ENCODE results near the gene BLOC1S4. TPM values are rescaled to one million over a fixed set of nuclear protein-coding genes. Genes with fewer than 3 reads are reported as not detected.

Gene BLOC1S4, protein sequence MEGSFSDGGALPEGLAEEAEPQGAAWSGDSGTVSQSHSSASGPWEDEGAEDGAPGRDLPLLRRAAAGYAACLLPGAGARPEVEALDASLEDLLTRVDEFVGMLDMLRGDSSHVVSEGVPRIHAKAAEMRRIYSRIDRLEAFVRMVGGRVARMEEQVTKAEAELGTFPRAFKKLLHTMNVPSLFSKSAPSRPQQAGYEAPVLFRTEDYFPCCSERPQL
- total RNA-seq (2014; rRNA removed; shearing (Covaris generic)), result 33.7 and 35.2 TPM in 2 replicates
- polyA plus RNA-seq (2016; fragmentation: Nextera tagmentation; extraction: Ambion mirVana), result 23.9 and 26.5 TPM in 2 replicates
- long read RNA-seq, transcript BLOC1S4-201 (1 exons, 1,617 nt), result major isoform, 58 of 58 reads
- long read RNA-seq, partial matches to known transcripts, result 0 of 58 reads
- long read RNA-seq, other reads (novel, unspliced or antisense), result 0 of 58 reads

DNA sequence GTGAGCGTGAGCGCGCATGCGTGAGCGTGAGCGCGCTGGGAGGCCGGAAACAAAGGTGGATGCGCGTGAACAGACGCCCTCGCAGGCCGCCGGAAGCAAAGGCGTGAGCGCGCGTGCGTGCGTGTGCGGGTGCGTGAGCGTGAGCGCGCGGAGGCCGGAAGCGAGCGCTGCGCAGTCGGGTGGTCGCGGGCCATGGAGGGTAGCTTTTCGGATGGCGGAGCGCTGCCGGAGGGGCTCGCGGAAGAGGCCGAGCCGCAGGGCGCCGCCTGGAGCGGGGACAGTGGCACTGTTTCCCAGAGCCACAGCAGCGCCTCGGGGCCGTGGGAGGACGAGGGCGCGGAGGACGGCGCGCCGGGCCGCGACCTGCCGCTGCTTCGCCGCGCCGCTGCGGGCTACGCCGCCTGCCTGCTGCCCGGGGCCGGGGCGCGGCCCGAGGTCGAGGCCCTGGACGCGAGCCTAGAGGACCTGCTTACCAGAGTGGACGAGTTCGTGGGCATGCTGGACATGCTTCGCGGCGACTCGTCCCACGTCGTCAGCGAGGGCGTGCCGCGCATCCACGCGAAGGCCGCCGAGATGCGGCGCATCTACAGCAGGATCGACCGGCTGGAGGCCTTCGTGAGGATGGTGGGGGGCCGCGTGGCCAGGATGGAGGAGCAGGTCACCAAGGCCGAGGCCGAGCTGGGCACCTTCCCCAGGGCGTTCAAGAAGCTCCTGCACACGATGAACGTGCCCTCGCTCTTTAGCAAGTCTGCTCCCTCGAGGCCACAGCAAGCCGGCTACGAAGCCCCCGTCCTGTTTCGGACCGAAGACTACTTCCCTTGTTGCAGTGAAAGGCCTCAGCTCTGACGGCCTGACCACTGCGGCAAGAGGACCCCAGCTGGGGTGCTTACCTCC lies at the start of gene BLOC1S4:
TSS of gene BLOC1S4 (plus strand) at position 157 of the 894 bp plus-strand sequence. CDS start at position 193, 36 bp downstream.
- peaks cover 3% of the 10 kb centered on the region; the same call in 1 of the 3 replicates for H3K9me3 Mint-ChIP-seq

More for the DNA sequence above, at the start of gene BLOC1S4:
- Histone ChIP-seq H3K9me2 (ENCODE audit: insufficient read depth) (no peaks in the 10 kb centered on the region), H3K4me1 (ENCODE audit: insufficient read depth) (peaks cover 12% of the 10 kb centered on the region; the same call in 1 of the 2 replicates), H3K36me3 (ENCODE audit: insufficient read depth) (no peaks in the 10 kb centered on the region), H3K79me2 (replicated peaks; ENCODE audit: insufficient read depth) (peaks cover 23% of the 10 kb centered on the region), H3K27ac (ENCODE audit: low read depth) (no peak within 1 kb of the TSS), H3K4me2 (peak within 1 kb of the TSS; percentile 99), H2AFZ (peak within 1 kb of the TSS; percentile 78), H3K27me3 (ENCODE audit: insufficient read depth) (no peaks in the 10 kb centered on the region; the same call in 1 of the 2 replicates), H4K20me1 (replicated peaks; ENCODE audit: insufficient read depth) (no peaks in the 10 kb centered on the region; the same call in 1 of the 2 replicates), H3K4me3 (peak within 1 kb of the TSS; percentile 75), H3F3A (replicated peaks; ENCODE audit: low read depth) (no peaks in the 10 kb centered on the region)
- DNase-seq (ENCODE audit: low spot score), result peak; percentile 96
- Mint-ChIP-seq H3K27me3 (ENCODE audit: insufficient read depth, low read depth, poor library complexity) (peaks cover 7% of the 10 kb centered on the region), H3K4me3 (peak within 1 kb of the TSS; percentile 81), H3K27ac (peak within 1 kb of the TSS; percentile 63; the same call in 1 of the 2 replicates), H3K4me1 (peaks cover 7% of the 10 kb centered on the region; the same call in 2 of the 3 replicates), H3K36me3 (ENCODE audit: low read depth) (peaks cover 3% of the 10 kb centered on the region; the same call in 2 of the 3 replicates)
- TF ChIP-seq POLR2AphosphoS5 (IDR thresholded peaks at IDR 0.05; ENCODE audit: low read depth), result peak; percentile 95
- TF ChIP-seq JUNB (IDR thresholded peaks at IDR 0.05; ENCODE audit: unreplicated experiment), result no peak
- TF ChIP-seq EZH2 (IDR thresholded peaks at IDR 0.05; ENCODE audit: low read depth, unreplicated experiment), result no peak
- TF ChIP-seq, protein P1, sequence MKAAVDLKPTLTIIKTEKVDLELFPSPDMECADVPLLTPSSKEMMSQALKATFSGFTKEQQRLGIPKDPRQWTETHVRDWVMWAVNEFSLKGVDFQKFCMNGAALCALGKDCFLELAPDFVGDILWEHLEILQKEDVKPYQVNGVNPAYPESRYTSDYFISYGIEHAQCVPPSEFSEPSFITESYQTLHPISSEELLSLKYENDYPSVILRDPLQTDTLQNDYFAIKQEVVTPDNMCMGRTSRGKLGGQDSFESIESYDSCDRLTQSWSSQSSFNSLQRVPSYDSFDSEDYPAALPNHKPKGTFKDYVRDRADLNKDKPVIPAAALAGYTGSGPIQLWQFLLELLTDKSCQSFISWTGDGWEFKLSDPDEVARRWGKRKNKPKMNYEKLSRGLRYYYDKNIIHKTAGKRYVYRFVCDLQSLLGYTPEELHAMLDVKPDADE (IDR thresholded peaks at IDR 0.05), result peak; percentile 70; the same call in 1 of the 2 replicates
- TF ChIP-seq, protein P2, sequence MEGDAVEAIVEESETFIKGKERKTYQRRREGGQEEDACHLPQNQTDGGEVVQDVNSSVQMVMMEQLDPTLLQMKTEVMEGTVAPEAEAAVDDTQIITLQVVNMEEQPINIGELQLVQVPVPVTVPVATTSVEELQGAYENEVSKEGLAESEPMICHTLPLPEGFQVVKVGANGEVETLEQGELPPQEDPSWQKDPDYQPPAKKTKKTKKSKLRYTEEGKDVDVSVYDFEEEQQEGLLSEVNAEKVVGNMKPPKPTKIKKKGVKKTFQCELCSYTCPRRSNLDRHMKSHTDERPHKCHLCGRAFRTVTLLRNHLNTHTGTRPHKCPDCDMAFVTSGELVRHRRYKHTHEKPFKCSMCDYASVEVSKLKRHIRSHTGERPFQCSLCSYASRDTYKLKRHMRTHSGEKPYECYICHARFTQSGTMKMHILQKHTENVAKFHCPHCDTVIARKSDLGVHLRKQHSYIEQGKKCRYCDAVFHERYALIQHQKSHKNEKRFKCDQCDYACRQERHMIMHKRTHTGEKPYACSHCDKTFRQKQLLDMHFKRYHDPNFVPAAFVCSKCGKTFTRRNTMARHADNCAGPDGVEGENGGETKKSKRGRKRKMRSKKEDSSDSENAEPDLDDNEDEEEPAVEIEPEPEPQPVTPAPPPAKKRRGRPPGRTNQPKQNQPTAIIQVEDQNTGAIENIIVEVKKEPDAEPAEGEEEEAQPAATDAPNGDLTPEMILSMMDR (conservative IDR thresholded peaks at IDR 0.05; ENCODE audit: low read depth in 2 of 2), result no peak
- TF ChIP-seq, protein P3, sequence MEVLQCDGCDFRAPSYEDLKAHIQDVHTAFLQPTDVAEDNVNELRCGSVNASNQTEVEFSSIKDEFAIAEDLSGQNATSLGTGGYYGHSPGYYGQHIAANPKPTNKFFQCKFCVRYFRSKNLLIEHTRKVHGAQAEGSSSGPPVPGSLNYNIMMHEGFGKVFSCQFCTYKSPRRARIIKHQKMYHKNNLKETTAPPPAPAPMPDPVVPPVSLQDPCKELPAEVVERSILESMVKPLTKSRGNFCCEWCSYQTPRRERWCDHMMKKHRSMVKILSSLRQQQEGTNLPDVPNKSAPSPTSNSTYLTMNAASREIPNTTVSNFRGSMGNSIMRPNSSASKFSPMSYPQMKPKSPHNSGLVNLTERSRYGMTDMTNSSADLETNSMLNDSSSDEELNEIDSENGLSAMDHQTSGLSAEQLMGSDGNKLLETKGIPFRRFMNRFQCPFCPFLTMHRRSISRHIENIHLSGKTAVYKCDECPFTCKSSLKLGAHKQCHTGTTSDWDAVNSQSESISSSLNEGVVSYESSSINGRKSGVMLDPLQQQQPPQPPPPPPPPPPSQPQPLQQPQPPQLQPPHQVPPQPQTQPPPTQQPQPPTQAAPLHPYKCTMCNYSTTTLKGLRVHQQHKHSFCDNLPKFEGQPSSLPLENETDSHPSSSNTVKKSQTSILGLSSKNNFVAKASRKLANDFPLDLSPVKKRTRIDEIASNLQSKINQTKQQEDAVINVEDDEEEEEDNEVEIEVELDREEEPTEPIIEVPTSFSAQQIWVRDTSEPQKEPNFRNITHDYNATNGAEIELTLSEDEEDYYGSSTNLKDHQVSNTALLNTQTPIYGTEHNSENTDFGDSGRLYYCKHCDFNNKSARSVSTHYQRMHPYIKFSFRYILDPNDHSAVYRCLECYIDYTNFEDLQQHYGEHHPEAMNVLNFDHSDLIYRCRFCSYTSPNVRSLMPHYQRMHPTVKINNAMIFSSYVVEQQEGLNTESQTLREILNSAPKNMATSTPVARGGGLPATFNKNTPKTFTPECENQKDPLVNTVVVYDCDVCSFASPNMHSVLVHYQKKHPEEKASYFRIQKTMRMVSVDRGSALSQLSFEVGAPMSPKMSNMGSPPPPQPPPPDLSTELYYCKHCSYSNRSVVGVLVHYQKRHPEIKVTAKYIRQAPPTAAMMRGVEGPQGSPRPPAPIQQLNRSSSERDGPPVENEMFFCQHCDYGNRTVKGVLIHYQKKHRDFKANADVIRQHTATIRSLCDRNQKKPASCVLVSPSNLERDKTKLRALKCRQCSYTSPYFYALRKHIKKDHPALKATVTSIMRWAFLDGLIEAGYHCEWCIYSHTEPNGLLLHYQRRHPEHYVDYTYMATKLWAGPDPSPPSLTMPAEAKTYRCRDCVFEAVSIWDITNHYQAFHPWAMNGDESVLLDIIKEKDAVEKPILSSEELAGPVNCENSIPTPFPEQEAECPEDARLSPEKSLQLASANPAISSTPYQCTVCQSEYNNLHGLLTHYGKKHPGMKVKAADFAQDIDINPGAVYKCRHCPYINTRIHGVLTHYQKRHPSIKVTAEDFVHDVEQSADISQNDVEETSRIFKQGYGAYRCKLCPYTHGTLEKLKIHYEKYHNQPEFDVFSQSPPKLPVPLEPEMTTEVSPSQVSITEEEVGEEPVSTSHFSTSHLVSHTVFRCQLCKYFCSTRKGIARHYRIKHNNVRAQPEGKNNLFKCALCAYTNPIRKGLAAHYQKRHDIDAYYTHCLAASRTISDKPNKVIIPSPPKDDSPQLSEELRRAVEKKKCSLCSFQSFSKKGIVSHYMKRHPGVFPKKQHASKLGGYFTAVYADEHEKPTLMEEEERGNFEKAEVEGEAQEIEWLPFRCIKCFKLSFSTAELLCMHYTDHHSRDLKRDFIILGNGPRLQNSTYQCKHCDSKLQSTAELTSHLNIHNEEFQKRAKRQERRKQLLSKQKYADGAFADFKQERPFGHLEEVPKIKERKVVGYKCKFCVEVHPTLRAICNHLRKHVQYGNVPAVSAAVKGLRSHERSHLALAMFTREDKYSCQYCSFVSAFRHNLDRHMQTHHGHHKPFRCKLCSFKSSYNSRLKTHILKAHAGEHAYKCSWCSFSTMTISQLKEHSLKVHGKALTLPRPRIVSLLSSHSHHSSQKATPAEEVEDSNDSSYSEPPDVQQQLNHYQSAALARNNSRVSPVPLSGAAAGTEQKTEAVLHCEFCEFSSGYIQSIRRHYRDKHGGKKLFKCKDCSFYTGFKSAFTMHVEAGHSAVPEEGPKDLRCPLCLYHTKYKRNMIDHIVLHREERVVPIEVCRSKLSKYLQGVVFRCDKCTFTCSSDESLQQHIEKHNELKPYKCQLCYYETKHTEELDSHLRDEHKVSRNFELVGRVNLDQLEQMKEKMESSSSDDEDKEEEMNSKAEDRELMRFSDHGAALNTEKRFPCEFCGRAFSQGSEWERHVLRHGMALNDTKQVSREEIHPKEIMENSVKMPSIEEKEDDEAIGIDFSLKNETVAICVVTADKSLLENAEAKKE (CRISPR knock-in tag; IDR thresholded peaks at IDR 0.05), result no peak
- ATAC-seq, result peak; percentile 68

Measured in GM23338 (cell line).